ENCODE measurements around the gene NRXN3. TPM values are rescaled to one million over a fixed set of nuclear protein-coding genes. Genes with fewer than 3 reads are reported as not detected.

NRXN3 gene
- total and polyA plus RNA-seq, 2 experiments from 2014 or later: 0.69 to 1.5 TPM

GRCh38 chr14:79602742-79603141 lies 1432.6 kb downstream of the NRXN3 start:
- no peak for TF ChIP-seq CTCF (IDR thresholded peaks at IDR 0.05; ENCODE audit: low read depth, low read length)
- DNase-seq (ENCODE audit: low read depth in 1 of 2, low spot score in 1 of 2): no peak
- Histone ChIP-seq H3K36me3 (no peaks in the 10 kb centered on the region), H3K4me3 (no peak overlapping the region), H3K27ac (no peak overlapping the region), H3K27me3 (no peaks in the 10 kb centered on the region), H3K9me3 (ENCODE audit: low read depth) (no peaks in the 10 kb centered on the region), H3K4me1 (ENCODE audit: low read depth) (no peaks in the 10 kb centered on the region)

DNA sequence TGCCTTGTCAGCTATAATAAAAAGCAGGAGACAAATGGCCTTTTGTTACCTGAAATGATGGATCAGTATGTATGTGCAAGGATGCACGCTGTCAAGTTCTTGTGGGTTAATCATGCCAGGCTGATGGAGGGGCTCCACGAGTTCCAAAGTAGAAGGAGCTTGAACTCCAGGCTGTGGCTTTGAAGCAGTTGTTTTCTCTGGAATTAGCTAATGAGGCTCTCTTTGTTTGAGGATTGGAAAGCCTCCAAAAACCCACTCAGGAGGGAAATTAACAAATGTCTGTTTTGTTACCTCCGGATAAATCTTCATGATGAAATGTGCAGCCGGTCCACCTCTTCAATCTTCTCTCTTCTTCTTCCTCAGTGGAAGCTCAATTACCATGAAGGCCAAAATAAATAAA lies 1435.7 kb downstream of the NRXN3 start:
- Histone ChIP-seq H3K27ac (no peak overlapping the region), H3K27me3 (no peaks in the 10 kb centered on the region), H3K4me3 (no peak overlapping the region), H3K4me1 (ENCODE audit: low read depth) (no peaks in the 10 kb centered on the region), H3K36me3 (no peaks in the 10 kb centered on the region), H3K9me3 (ENCODE audit: low read depth) (no peaks in the 10 kb centered on the region)
- TF ChIP-seq CTCF (IDR thresholded peaks at IDR 0.05; ENCODE audit: low read depth, low read length): no peak
- DNase-seq (ENCODE audit: low read depth in 1 of 2, low spot score in 1 of 2): no peak

- no peak for TF ChIP-seq CTCF (IDR thresholded peaks at IDR 0.05; ENCODE audit: low read depth, low read length)
- no peak overlapping the region for H3K27ac ChIP-seq
- no peaks in the 10 kb centered on the region for H3K36me3 ChIP-seq
- no peaks in the 10 kb centered on the region for H3K4me1 ChIP-seq (ENCODE audit: low read depth)
- no peak for DNase-seq (ENCODE audit: low read depth in 1 of 2, low spot score in 1 of 2)
- H3K4me3 ChIP-seq: no peak overlapping the region
- H3K9me3 ChIP-seq (ENCODE audit: low read depth): no peaks in the 10 kb centered on the region
- no peaks in the 10 kb centered on the region for H3K27me3 ChIP-seq
These were observed 1438.3 kb downstream of the NRXN3 start for GRCh38 chr14:79608446-79608845.

DNA sequence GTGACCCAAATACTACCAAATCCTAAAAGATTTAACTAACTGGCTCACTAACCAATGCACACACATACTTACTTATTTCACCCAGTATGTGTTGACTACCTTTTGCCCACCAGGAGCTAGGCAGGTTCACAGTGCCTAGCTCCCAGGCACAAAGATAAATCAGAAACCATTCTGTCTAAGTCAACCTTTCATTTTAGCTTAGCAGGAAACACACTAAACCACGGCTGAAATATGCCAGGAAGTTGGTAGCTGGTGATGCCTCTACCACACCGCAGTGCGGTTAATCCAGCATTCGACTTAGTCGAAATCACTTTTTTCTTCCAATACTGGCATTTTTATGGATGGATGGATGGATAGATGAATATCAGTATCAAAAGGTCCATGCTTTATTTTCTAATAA lies 1443.5 kb downstream of the NRXN3 start:
- no peaks in the 10 kb centered on the region for H3K27me3 ChIP-seq
- H3K4me3 ChIP-seq: no peak overlapping the region
- no peaks in the 10 kb centered on the region for H3K4me1 ChIP-seq (ENCODE audit: low read depth)
- H3K27ac ChIP-seq: no peak overlapping the region
- no peaks in the 10 kb centered on the region for H3K36me3 ChIP-seq
- TF ChIP-seq CTCF (IDR thresholded peaks at IDR 0.05; ENCODE audit: low read depth, low read length): no peak
- no peaks in the 10 kb centered on the region for H3K9me3 ChIP-seq (ENCODE audit: low read depth)
- DNase-seq (ENCODE audit: low read depth in 1 of 2, low spot score in 1 of 2): no peak

DNA sequence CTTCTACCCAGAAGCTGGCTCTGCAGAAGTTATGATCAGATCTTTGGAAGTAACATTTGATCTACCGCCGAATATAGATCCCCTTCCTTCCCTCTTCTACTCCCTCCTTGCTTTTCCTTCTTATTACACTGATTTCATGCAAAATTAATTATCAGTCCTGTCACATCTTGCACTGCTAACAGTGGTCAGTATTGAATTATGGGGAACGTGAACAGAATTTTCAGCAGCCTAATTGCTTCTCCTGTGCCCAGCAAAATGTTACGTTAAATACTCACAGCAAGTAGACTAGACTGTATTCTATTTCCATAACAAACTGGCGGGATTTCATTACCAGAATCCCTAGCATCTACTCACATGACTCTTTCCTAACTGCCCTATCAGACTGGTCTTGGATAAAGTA lies 1444.3 kb downstream of the NRXN3 start:
- Histone ChIP-seq H3K9me3 (ENCODE audit: low read depth) (no peaks in the 10 kb centered on the region), H3K4me1 (ENCODE audit: low read depth) (no peaks in the 10 kb centered on the region), H3K36me3 (no peaks in the 10 kb centered on the region), H3K27ac (no peak overlapping the region), H3K27me3 (no peaks in the 10 kb centered on the region), H3K4me3 (no peak overlapping the region)
- no peak for TF ChIP-seq CTCF (IDR thresholded peaks at IDR 0.05; ENCODE audit: low read depth, low read length)
- no peak for DNase-seq (ENCODE audit: low read depth in 1 of 2, low spot score in 1 of 2)

DNA sequence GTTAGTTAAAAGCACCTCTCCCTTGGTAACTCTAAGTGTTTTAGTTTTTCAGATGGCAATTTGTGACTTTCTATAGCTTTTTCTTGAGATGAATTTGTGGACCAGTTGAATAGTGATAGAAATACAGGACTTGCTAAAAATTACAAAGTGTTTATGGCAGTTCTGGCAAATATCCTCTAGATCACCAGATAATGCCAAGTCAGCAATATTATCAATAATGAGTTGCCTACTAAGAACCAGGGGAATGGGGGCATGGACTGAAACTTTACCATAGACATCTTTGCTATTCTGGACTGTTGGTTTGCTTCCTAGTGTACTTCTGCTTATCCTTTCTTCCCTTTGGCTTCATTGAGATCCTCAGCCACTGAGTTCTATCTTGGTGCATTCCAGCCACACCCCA lies 1456.9 kb downstream of the NRXN3 start:
- Histone ChIP-seq H3K27me3 (no peaks in the 10 kb centered on the region), H3K27ac (no peak overlapping the region), H3K36me3 (no peaks in the 10 kb centered on the region), H3K9me3 (ENCODE audit: low read depth) (no peaks in the 10 kb centered on the region), H3K4me3 (no peak overlapping the region), H3K4me1 (ENCODE audit: low read depth) (peaks cover 8% of the 10 kb centered on the region)
- TF ChIP-seq CTCF (IDR thresholded peaks at IDR 0.05; ENCODE audit: low read depth, low read length): no peak
- no peak for DNase-seq (ENCODE audit: low read depth in 1 of 2, low spot score in 1 of 2)

Measured in cardiac muscle cell (in vitro differentiated cells and primary cell).